Measurements from ENCODE around the gene DSCAM. TPM values are rescaled to one million over a fixed set of nuclear protein-coding genes. Genes with fewer than 3 reads are reported as not detected.

The DSCAM gene
- total RNA-seq, 4 donors from 2014 or later = 0.07 TPM; not detected in 3

DNA sequence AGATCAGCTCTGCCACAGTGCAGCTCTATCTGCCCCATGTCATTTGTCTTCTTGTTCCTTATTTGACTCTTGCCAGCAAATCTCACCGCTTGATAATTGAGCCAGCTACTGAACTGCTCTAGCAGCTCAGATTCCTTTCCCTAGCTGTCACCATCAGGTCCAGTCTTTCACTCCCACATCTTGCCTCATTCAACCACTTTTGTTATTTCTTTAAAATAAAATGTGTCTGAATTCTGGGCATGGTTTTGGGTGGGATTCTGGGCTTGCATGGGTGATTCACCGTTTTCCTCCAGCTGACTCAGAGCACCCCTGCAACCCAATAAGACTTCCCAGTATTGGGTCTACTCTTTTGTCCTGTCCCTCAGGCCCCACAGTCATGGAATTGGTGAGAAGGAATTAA is 215.7 kb downstream of the DSCAM start:
- H3K27me3 ChIP-seq = no peaks in the 10 kb centered on the region
- no peak overlapping the region for H3K27ac ChIP-seq
- no peak overlapping the region for H3K4me3 ChIP-seq
- DNase-seq = no peak
- intact Hi-C loops (cut with DNase I; ENCODE audit: low total_unique reads) = no loop called here
- no peaks in the 10 kb centered on the region for H3K4me1 ChIP-seq
- TF ChIP-seq, protein P1, sequence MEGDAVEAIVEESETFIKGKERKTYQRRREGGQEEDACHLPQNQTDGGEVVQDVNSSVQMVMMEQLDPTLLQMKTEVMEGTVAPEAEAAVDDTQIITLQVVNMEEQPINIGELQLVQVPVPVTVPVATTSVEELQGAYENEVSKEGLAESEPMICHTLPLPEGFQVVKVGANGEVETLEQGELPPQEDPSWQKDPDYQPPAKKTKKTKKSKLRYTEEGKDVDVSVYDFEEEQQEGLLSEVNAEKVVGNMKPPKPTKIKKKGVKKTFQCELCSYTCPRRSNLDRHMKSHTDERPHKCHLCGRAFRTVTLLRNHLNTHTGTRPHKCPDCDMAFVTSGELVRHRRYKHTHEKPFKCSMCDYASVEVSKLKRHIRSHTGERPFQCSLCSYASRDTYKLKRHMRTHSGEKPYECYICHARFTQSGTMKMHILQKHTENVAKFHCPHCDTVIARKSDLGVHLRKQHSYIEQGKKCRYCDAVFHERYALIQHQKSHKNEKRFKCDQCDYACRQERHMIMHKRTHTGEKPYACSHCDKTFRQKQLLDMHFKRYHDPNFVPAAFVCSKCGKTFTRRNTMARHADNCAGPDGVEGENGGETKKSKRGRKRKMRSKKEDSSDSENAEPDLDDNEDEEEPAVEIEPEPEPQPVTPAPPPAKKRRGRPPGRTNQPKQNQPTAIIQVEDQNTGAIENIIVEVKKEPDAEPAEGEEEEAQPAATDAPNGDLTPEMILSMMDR (IDR thresholded peaks at IDR 0.05) = no peak
- no peak for TF ChIP-seq POLR2A (IDR thresholded peaks at IDR 0.05)
- H3K9me3 ChIP-seq = no peaks in the 10 kb centered on the region
- H3K36me3 ChIP-seq = no peaks in the 10 kb centered on the region

DNA sequence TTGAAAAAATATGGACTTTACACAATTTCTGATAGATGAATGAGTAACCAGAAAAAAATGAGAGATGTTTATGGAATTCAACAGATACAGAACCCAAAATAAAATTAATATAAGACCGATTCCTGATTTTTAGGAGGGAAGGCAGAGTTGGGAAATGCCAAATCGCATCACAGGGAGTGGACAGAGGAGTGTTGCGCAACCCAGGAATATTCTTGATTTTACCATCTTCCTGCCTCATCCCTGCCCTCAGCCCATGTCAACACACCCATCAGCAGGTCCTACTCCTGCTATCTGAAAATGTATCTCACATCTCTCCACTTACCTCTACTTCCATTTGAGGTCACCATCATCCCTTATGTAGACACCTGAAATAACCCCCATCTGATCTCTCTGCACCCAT is 221.0 kb downstream of the DSCAM start:
- DNase-seq = no peak
- intact Hi-C loops (cut with DNase I; ENCODE audit: low total_unique reads) = no loop called here
- Histone ChIP-seq H3K4me1 (no peaks in the 10 kb centered on the region), H3K27me3 (no peaks in the 10 kb centered on the region), H3K4me3 (no peak overlapping the region), H3K27ac (no peak overlapping the region), H3K9me3 (no peaks in the 10 kb centered on the region), H3K36me3 (no peaks in the 10 kb centered on the region)
- TF ChIP-seq POLR2A (IDR thresholded peaks at IDR 0.05) = no peak
- TF ChIP-seq, protein P1 (IDR thresholded peaks at IDR 0.05) = no peak

DNA sequence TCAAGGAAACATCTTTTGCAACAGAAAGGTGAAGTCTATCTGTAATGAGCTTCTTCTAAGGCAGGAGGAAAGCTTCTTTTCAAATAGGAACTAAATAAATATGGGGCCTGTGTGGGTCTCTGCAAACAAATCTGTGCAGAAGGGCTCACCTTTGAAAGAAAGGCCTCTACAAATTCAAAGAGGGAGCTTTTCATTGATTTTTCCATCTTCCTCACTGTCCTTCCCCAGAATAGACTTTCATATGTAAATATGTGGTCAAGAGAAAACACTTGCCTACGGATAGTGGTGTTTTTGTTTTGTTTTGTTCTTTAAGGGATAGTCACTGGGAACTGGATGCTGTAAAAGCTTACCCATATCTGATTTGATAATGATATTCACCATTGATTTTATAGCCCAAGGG is 223.4 kb downstream of the DSCAM start:
- TF ChIP-seq, protein P1 (IDR thresholded peaks at IDR 0.05) = no peak
- TF ChIP-seq POLR2A (IDR thresholded peaks at IDR 0.05) = no peak
- intact Hi-C loops (cut with DNase I; ENCODE audit: low total_unique reads) = no loop called here

DNA sequence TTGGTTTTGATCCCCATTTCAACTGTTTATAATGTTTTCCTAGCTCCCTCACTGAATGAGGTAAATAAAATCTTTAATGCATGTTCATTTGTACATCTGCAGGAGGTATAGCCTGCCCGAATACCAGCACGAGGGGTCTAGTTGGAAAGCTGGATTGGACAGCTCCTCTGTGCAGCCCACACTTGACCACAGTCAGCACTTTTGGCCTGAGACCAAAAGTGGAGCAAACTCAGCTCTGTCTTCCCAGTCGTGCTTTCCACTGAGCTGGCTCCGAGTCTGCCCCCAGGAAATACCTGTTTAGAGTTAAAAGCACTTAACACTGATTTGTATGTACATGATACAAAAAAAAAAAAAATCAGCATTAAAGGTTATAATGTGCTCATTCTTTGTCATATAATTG is 224.4 kb downstream of the DSCAM start:
- Histone ChIP-seq H3K4me1 (no peaks in the 10 kb centered on the region), H3K36me3 (no peaks in the 10 kb centered on the region), H3K27me3 (no peaks in the 10 kb centered on the region), H3K9me3 (no peaks in the 10 kb centered on the region), H3K27ac (no peak overlapping the region), H3K4me3 (no peak overlapping the region)
- no peak for DNase-seq
- intact Hi-C loops (cut with DNase I; ENCODE audit: low total_unique reads) = no loop called here
- TF ChIP-seq, protein P1 (IDR thresholded peaks at IDR 0.05) = no peak
- TF ChIP-seq POLR2A (IDR thresholded peaks at IDR 0.05) = no peak

More for the DNA sequence above, 223.4 kb downstream of the DSCAM start:
- Histone ChIP-seq H3K9me3 (no peaks in the 10 kb centered on the region), H3K36me3 (no peaks in the 10 kb centered on the region), H3K4me1 (no peaks in the 10 kb centered on the region), H3K27me3 (no peaks in the 10 kb centered on the region), H3K27ac (no peak overlapping the region), H3K4me3 (no peak overlapping the region)
- no peak for DNase-seq

DNA sequence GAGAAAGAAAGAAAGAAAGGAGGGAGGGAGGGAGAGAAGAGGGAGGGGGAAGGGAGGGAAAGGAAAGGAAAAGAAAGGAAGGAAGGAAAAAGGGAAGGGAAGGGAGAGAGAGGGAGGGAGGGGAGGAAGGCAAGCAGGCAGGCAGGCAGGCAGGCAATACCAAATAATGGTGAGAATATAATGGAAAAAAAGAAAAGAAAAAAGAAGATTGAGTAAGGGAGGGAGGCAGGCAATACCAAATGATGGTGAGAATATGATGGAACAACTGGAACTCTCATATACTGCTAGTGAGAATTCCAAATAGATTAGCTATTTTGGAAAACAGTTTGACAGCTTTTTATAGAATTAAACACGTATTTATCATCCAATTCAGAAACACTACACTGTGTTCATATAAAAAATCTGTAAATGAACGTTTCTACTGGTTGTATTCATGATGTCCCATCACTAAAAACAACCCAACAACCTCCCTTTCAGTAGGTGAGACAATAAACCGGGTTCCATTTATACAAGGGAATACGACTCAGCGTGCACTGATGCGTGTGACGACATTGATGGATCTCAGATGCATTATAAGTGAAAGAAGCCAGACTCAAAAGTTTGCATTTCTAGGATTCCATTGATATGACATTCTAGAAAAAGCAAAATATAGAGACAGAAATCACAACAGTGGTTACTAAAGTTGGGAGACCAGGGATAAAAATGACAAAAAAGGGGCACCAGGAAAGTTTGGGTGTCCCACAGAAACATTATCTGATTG is 226.4 kb downstream of the DSCAM start:
- H3K27me3 ChIP-seq = no peaks in the 10 kb centered on the region
- H3K9me3 ChIP-seq = no peaks in the 10 kb centered on the region
- intact Hi-C loops (cut with DNase I; ENCODE audit: low total_unique reads) = no loop called here
- no peak for TF ChIP-seq POLR2A (IDR thresholded peaks at IDR 0.05)
- TF ChIP-seq, protein P1 (IDR thresholded peaks at IDR 0.05) = no peak
- no peak overlapping the region for H3K4me3 ChIP-seq
- no peak for DNase-seq
- no peaks in the 10 kb centered on the region for H3K36me3 ChIP-seq
- H3K27ac ChIP-seq = no peak overlapping the region
- no peaks in the 10 kb centered on the region for H3K4me1 ChIP-seq

Data from uterus (tissue), 4 donors.